Chondrocyte (in vitro differentiated cells): ENCODE measurements around the gene KLHL13. TPM values are rescaled to one million over a fixed set of nuclear protein-coding genes. Genes with fewer than 3 reads are reported as not detected.

Experiments used
- DNase-seq: peaks from one replicate; pipeline ENCODE4 v3.0.0; 2021; ENCODE audit warnings: mixed read lengths, low spot score
- H3K27ac Mint-ChIP-seq: one replicate; pipeline ENCODE4 v1.8.0; 2021; ENCODE audit warnings: mild to moderate bottlenecking, moderate library complexity, mixed read lengths; ENCODE audit not compliant: unreplicated experiment
- H3K27me3 Mint-ChIP-seq: 2 replicates; pipeline ENCODE4 v1.8.0; 2021; ENCODE audit warnings: low read depth, mixed read lengths
- H3K36me3 Mint-ChIP-seq: 2 replicates; pipeline ENCODE4 v1.8.0; 2021; ENCODE audit warnings: low read depth, mixed read lengths
- H3K4me1 Mint-ChIP-seq: 2 replicates; pipeline ENCODE4 v1.8.0; 2021; ENCODE audit warnings: low read depth, mild to moderate bottlenecking, mixed read lengths
- H3K4me3 Mint-ChIP-seq: one replicate; pipeline ENCODE4 v1.8.0; 2021; ENCODE audit warnings: mild to moderate bottlenecking, moderate library complexity, mixed read lengths; ENCODE audit not compliant: unreplicated experiment
- H3K9me3 Mint-ChIP-seq: 2 replicates; pipeline ENCODE4 v1.8.0; 2021; ENCODE audit warnings: low read depth, mixed read lengths
- CTCF ChIP-seq: fragments of 200-600 bp; sonication (generic); IDR thresholded peaks from 2 replicates; pipeline ENCODE4 v1.5.0; 2021; ENCODE audit warnings: antibody characterized with exemption, mild to moderate bottlenecking, moderate library complexity
- total RNA-seq: library from RNA; stranded (reverse); gene quantifications from 3 replicates; pipeline ENCODE4 v1.2.1, GENCODE V29; 2021

The KLHL13 gene
- total RNA-seq, 1 donor from 2014 or later, result 0.45 TPM

GRCh38 chrX:118000518-118000917 lies 116.1 kb downstream of the KLHL13 start:
- H3K4me1 Mint-ChIP-seq, result no peaks in the 10 kb centered on the region
- H3K27ac Mint-ChIP-seq, result no peak overlapping the region
- H3K27me3 Mint-ChIP-seq, result no peaks in the 10 kb centered on the region
- H3K36me3 Mint-ChIP-seq, result no peaks in the 10 kb centered on the region
- H3K9me3 Mint-ChIP-seq, result peaks cover 6% of the 10 kb centered on the region
- no peak for TF ChIP-seq CTCF
- H3K4me3 Mint-ChIP-seq, result no peak overlapping the region
- DNase-seq, result no peak

- no peak for TF ChIP-seq CTCF
- Mint-ChIP-seq H3K4me3 (no peak overlapping the region), H3K4me1 (no peaks in the 10 kb centered on the region), H3K27ac (no peak overlapping the region), H3K36me3 (no peaks in the 10 kb centered on the region), H3K27me3 (no peaks in the 10 kb centered on the region), H3K9me3 (peaks cover 6% of the 10 kb centered on the region)
- no peak for DNase-seq
Observed at GRCh38 chrX:117998171-117998570, 118.4 kb downstream of the KLHL13 start.

GRCh38 chrX:117996918-117997480 lies 119.6 kb downstream of the KLHL13 start:
- peak; percentile 67 for TF ChIP-seq CTCF
- Mint-ChIP-seq H3K27ac (no peak overlapping the region), H3K9me3 (peaks cover 4% of the 10 kb centered on the region), H3K4me3 (no peak overlapping the region), H3K36me3 (no peaks in the 10 kb centered on the region), H3K27me3 (no peaks in the 10 kb centered on the region), H3K4me1 (peaks cover under 1% of the 10 kb centered on the region)
- no peak for DNase-seq

GRCh38 chrX:117996408-117996807 lies 120.2 kb downstream of the KLHL13 start:
- H3K4me1 Mint-ChIP-seq, result peaks cover 4% of the 10 kb centered on the region
- no peak overlapping the region for H3K27ac Mint-ChIP-seq
- TF ChIP-seq CTCF, result no peak
- DNase-seq, result no peak
- H3K9me3 Mint-ChIP-seq, result peaks cover 2% of the 10 kb centered on the region
- H3K4me3 Mint-ChIP-seq, result no peak overlapping the region
- H3K27me3 Mint-ChIP-seq, result no peaks in the 10 kb centered on the region
- H3K36me3 Mint-ChIP-seq, result no peaks in the 10 kb centered on the region

GRCh38 chrX:117995378-117995777 lies 121.2 kb downstream of the KLHL13 start:
- H3K4me1 Mint-ChIP-seq, result peaks cover 4% of the 10 kb centered on the region
- peaks cover 2% of the 10 kb centered on the region for H3K9me3 Mint-ChIP-seq
- no peak for TF ChIP-seq CTCF
- H3K4me3 Mint-ChIP-seq, result no peak overlapping the region
- no peaks in the 10 kb centered on the region for H3K36me3 Mint-ChIP-seq
- no peaks in the 10 kb centered on the region for H3K27me3 Mint-ChIP-seq
- no peak overlapping the region for H3K27ac Mint-ChIP-seq
- no peak for DNase-seq
